DND-41 (cell line): ENCODE measurements around the gene SLC2A11.
"Not testable (repeated sequence)": the region's sequence is repeated elsewhere in the genome, so short reads cannot be mapped to it uniquely, and the experiment has no call there.

Source experiments
- EZH2 ChIP-seq: IDR thresholded peaks from 3 replicates; pipeline ENCODE4 v1.6.1; 2012; ENCODE audit warnings: borderline replicate concordance, low read depth, mild to moderate bottlenecking, moderate library complexity, low read length, inconsistent platforms; ENCODE audit not compliant: severe bottlenecking
- TF ChIP-seq, protein P1 (sequence below): IDR thresholded peaks from 2 replicates; pipeline ENCODE4 v1.5.1; 2012; ENCODE audit warnings: borderline replicate concordance, low read length, moderate library complexity, mild to moderate bottlenecking; ENCODE audit not compliant: poor library complexity, severe bottlenecking; ENCODE audit errors: extremely low read depth

DNA sequence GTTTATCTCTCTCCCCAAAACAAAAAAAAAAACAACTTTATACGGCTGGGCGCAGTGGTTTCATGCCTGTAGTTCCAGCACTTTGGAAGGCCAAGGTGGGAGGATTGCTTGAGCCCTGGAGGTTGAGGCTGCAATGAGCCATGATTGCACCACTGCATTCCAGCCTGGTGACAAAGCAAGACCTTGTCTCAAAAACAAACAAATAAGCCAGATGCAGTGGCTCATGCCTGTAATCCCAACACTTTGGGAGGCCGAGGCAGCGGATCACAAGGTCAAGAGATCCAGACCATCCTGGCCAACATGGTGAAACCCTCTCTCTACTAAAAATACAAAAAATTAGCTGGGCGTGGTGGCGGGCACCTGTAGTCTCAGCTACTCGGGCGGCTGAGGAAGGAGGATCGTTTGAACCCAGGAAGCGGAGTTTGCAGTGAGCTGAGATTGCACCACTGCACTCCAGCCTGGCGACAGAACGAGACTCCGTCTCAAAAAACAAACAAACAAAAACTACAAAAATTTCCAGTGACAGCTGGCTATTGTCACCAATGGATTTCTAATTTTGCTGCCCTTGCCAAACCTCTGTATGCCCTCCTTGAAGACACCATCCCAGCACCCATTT, 64.0 kb downstream of the SLC2A11 start:
- TF ChIP-seq, protein P1, sequence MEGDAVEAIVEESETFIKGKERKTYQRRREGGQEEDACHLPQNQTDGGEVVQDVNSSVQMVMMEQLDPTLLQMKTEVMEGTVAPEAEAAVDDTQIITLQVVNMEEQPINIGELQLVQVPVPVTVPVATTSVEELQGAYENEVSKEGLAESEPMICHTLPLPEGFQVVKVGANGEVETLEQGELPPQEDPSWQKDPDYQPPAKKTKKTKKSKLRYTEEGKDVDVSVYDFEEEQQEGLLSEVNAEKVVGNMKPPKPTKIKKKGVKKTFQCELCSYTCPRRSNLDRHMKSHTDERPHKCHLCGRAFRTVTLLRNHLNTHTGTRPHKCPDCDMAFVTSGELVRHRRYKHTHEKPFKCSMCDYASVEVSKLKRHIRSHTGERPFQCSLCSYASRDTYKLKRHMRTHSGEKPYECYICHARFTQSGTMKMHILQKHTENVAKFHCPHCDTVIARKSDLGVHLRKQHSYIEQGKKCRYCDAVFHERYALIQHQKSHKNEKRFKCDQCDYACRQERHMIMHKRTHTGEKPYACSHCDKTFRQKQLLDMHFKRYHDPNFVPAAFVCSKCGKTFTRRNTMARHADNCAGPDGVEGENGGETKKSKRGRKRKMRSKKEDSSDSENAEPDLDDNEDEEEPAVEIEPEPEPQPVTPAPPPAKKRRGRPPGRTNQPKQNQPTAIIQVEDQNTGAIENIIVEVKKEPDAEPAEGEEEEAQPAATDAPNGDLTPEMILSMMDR, result not testable (repeated sequence)
- not testable (repeated sequence) for TF ChIP-seq EZH2
